SKM-1 treated with dmso at 0.1 percent for 144 hours (cell line): Measurements from ENCODE around the gene OR1L4.

ENCODE experiments used
- DNase-seq: peaks from one replicate; lab custom pipeline; 2025; ENCODE audit not compliant: unreplicated experiment; lab: John Stamatoyannopoulos, UW

The OR1L4 gene

GRCh38 chr9:122723690-122724089, at the start of gene OR1L4:
TSS of gene OR1L4 (plus strand) at chr9:122723990. CDS start at chr9:122723990, 0 bp downstream.
- DNase-seq = no peak

- DNase-seq = no peak
Observed at GRCh38 chr9:122684851-122685250, 38.9 kb upstream of the OR1L4 start.

DNA sequence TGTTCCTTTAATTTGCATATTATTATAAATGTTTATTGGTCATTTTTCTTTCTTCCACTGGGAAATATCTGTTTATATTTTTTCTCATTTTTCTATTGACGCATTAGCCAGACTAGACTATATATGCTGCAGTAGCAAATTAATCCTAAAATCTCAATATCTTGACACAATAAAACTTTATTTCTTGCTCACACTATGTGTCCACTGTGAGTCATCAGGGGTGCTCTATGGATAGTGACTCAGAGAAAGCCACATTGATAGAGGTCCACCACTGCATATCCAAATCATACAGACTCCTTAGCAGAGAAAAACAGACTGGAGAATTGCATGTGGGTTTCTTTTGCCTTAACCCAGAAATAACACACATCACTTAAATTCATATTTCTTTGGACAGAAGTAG, 28.1 kb upstream of the OR1L4 start:
- no peak for DNase-seq

DNA sequence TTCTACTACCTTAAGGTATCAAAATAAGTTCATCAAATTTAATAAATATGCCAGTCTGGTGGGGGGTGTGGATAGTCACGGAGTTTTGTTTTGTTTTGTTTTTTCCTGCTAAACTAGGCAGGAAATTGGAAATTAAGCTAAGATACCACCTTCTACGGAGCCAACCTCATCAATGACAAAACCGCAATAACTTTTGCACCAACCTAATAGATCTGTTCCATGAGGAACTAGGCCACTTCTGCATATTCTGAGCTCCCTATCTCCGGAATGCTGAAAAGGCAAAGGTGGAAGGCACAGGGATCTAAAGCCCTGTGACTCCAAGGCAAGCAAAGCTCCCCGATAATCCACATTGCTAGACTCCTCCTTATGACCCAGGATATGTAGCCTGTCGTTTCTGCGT, 5.8 kb upstream of the OR1L4 start:
- DNase-seq = no peak

DNA sequence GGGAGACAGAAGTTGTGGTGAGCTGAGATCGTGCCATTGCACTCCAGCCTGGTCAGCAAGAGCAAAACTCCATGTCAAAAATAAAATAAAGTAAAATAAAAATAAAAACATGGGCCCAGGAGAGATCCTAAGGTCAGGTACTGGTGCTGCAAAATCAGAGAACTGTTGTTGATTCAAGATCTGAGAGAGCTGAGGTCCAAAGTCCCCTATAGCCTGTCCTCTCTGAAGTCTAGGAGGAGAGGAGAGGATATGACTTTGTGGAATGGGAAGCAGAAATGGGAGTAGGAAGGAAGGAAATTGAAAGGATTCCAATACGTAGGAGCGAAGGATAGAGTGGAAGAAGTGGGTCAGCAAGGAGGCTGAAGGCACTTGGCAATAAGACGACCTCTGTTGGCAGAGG, 4.6 kb upstream of the OR1L4 start:
- DNase-seq = no peak

- DNase-seq = no peak
Observed at GRCh38 chr9:122742003-122742402, 18.2 kb downstream of the OR1L4 start, which contains the start of gene OR1L6. TSS of gene OR1L6 (plus strand) at chr9:122742303. CDS start at chr9:122749848, 7,545 bp downstream.

GRCh38 chr9:122754825-122755224, 31.0 kb downstream of the OR1L4 start:
- no peak for DNase-seq

DNA sequence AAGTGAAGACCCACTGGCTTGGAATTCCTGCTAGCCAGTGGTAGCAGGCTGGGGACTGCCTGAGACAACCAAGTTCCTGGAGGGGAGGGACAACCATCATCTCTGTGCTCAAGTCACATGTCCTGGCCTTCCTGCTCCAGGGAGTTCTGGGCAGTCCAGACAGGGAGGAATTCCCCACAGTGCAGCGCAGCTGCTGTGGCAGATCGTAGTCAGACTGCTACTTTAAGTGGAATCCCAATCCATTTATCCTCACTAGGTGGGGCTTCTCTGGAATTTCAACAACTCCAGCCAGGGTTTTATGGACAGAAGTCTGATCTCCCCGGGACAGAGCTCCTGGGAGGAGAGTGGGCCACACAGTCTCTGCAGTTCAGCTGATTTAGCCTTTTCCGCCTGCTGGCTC, 44.0 kb downstream of the OR1L4 start:
- no peak for DNase-seq
